K562 (cell line): Measurements from ENCODE around the gene ACSS2. TPM values are rescaled to one million over a fixed set of nuclear protein-coding genes. Genes with fewer than 3 reads are reported as not detected.

Source experiments
- ETV1 ChIP-seq: fragments of 450-650 bp; conservative IDR thresholded peaks from 2 replicates; pipeline ENCODE4 v1.6.1; 2016; ENCODE audit warnings: missing genetic modification characterization, control low read depth, low read depth, missing compliant biosample characterization
- HLTF ChIP-seq: fragments of 450-650 bp; IDR thresholded peaks from 2 replicates; pipeline ENCODE4 v1.6.1; 2016
- MBD2 ChIP-seq: sonication (generic); IDR thresholded peaks from 2 replicates; pipeline ENCODE4 v1.6.1; 2016; ENCODE audit warnings: low read depth, borderline replicate concordance
- RAD21 ChIP-seq, 2 experiments: fragments of 250-450 bp in 1 of 2; fragments of 450-650 bp in 1 of 2; sonication (Bioruptor Pico) in 1 of 2; formaldehyde crosslinking in 1 of 2; IDR thresholded peaks in 1 of 2; conservative IDR thresholded peaks in 1 of 2; 2 replicates each; pipeline versions ENCODE4 v1.4.0 to v1.8.0; 2020 to 2022; ENCODE audit warnings: mild to moderate bottlenecking in 2 of 2, moderate library complexity in 1 of 2
- SAFB ChIP-seq: fragments of 200-400 bp; formaldehyde crosslinking; IDR thresholded peaks from 2 replicates; pipeline ENCODE4 v1.6.1; 2017; ENCODE audit warnings: low read depth, low read length, borderline replicate concordance
- ZKSCAN1 ChIP-seq: fragments of 150-350 bp; IDR thresholded peaks from 2 replicates; pipeline ENCODE4 v1.6.1; 2016; ENCODE audit warnings: low read depth, low read length
- ZNF277 ChIP-seq: fragments of 250-450 bp; sonication (Bioruptor Pico); IDR thresholded peaks from 2 replicates; pipeline ENCODE4 v1.8.0; 2022; ENCODE audit warnings: inconsistent platforms, mild to moderate bottlenecking, moderate library complexity, borderline replicate concordance
- ZNF586 ChIP-seq: fragments of 450-650 bp; formaldehyde crosslinking; conservative IDR thresholded peaks from 2 replicates; pipeline ENCODE4 v1.4.0; 2020; ENCODE audit warnings: mild to moderate bottlenecking, moderate library complexity
- polyA plus RNA-seq, 8 experiments: library from polyadenylated mRNA; depleted of rRNA in 4 of 8; stranded (reverse) in 5 of 8; unstranded in 3 of 8; fragments of >200 nt; fragmentation: Nextera tagmentation in 2 of 8; fragmentation: Illumina TruSeq in 1 of 8; extraction: Ambion mirVana in 2 of 8; extraction: Trizol in 1 of 8; gene quantifications; 2 replicates each; pipeline versions ENCODE4 v1.2.1 to v1.2.3, GENCODE V29; 2011 to 2014; ENCODE audit warnings: inconsistent platforms in 1 of 8, missing spikeins in 1 of 8
- total RNA-seq, 7 experiments: library from RNA; depleted of rRNA in 6 of 7; stranded (reverse); fragments of >200 nt in 6 of 7; fragmentation: Illumina TruSeq in 2 of 7; extraction: Trizol in 2 of 7; gene quantifications; 2 replicates each; pipeline versions ENCODE4 v1.2.1 to v1.2.3, GENCODE V29; 2011 to 2021; ENCODE audit warnings: low replicate concordance in 1 of 7
- TF ChIP-seq, protein P1 (sequence below): sonication (generic); formaldehyde crosslinking; IDR thresholded peaks from 2 replicates; pipeline ENCODE4 v1.8.0; 2023; ENCODE audit warnings: mild to moderate bottlenecking, missing genetic modification reagents
- TF ChIP-seq, protein P2 (sequence below): fragments of 450-650 bp; IDR thresholded peaks from 2 replicates; pipeline ENCODE4 v1.6.1; 2016; ENCODE audit warnings: mild to moderate bottlenecking, moderate library complexity

Gene ACSS2
- total and polyA plus RNA-seq, 9 of the 15 experiments (the other 6 are each of a cell fraction or from before 2014, with no cell fraction given), result 21.9 to 246 (median 66.2) TPM

DNA sequence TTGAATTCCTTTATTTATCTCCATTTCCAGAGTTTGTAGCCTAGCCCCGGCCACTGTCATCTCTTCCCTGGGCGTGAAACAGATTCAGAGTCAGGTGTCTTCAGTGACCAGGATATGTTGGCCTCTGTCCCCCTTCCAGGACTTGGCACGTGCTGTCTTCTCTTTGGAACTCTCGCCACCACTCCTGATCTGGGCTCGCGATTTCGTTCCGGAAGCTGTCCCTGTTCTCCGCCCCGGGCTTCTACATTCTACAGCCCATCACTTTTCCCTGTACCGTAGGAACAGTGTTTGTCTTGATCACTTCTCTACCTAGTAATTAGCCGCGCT, 78.5 kb downstream of the ACSS2 start (continued):
- TF ChIP-seq ETV1 (tag) (peak; percentile 36), ZNF586 (CRISPR knock-in tag) (no peak), HLTF (no peak), ZKSCAN1 (no peak), RAD21 (CRISPR knock-in tag; conservative IDR thresholded peaks at IDR 0.05 in 1 of 2, IDR thresholded peaks at IDR 0.05 in 1 of 2) (0 out of 4 replicates have a peak, but pooled peaks of 1 of the 2 experiments have one; percentile 10), MBD2 (no peak), ZNF277 (no peak), SAFB (no peak)
- TF ChIP-seq, protein P1, sequence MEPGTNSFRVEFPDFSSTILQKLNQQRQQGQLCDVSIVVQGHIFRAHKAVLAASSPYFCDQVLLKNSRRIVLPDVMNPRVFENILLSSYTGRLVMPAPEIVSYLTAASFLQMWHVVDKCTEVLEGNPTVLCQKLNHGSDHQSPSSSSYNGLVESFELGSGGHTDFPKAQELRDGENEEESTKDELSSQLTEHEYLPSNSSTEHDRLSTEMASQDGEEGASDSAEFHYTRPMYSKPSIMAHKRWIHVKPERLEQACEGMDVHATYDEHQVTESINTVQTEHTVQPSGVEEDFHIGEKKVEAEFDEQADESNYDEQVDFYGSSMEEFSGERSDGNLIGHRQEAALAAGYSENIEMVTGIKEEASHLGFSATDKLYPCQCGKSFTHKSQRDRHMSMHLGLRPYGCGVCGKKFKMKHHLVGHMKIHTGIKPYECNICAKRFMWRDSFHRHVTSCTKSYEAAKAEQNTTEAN (CRISPR knock-in tag), result no peak
- TF ChIP-seq, protein P2, sequence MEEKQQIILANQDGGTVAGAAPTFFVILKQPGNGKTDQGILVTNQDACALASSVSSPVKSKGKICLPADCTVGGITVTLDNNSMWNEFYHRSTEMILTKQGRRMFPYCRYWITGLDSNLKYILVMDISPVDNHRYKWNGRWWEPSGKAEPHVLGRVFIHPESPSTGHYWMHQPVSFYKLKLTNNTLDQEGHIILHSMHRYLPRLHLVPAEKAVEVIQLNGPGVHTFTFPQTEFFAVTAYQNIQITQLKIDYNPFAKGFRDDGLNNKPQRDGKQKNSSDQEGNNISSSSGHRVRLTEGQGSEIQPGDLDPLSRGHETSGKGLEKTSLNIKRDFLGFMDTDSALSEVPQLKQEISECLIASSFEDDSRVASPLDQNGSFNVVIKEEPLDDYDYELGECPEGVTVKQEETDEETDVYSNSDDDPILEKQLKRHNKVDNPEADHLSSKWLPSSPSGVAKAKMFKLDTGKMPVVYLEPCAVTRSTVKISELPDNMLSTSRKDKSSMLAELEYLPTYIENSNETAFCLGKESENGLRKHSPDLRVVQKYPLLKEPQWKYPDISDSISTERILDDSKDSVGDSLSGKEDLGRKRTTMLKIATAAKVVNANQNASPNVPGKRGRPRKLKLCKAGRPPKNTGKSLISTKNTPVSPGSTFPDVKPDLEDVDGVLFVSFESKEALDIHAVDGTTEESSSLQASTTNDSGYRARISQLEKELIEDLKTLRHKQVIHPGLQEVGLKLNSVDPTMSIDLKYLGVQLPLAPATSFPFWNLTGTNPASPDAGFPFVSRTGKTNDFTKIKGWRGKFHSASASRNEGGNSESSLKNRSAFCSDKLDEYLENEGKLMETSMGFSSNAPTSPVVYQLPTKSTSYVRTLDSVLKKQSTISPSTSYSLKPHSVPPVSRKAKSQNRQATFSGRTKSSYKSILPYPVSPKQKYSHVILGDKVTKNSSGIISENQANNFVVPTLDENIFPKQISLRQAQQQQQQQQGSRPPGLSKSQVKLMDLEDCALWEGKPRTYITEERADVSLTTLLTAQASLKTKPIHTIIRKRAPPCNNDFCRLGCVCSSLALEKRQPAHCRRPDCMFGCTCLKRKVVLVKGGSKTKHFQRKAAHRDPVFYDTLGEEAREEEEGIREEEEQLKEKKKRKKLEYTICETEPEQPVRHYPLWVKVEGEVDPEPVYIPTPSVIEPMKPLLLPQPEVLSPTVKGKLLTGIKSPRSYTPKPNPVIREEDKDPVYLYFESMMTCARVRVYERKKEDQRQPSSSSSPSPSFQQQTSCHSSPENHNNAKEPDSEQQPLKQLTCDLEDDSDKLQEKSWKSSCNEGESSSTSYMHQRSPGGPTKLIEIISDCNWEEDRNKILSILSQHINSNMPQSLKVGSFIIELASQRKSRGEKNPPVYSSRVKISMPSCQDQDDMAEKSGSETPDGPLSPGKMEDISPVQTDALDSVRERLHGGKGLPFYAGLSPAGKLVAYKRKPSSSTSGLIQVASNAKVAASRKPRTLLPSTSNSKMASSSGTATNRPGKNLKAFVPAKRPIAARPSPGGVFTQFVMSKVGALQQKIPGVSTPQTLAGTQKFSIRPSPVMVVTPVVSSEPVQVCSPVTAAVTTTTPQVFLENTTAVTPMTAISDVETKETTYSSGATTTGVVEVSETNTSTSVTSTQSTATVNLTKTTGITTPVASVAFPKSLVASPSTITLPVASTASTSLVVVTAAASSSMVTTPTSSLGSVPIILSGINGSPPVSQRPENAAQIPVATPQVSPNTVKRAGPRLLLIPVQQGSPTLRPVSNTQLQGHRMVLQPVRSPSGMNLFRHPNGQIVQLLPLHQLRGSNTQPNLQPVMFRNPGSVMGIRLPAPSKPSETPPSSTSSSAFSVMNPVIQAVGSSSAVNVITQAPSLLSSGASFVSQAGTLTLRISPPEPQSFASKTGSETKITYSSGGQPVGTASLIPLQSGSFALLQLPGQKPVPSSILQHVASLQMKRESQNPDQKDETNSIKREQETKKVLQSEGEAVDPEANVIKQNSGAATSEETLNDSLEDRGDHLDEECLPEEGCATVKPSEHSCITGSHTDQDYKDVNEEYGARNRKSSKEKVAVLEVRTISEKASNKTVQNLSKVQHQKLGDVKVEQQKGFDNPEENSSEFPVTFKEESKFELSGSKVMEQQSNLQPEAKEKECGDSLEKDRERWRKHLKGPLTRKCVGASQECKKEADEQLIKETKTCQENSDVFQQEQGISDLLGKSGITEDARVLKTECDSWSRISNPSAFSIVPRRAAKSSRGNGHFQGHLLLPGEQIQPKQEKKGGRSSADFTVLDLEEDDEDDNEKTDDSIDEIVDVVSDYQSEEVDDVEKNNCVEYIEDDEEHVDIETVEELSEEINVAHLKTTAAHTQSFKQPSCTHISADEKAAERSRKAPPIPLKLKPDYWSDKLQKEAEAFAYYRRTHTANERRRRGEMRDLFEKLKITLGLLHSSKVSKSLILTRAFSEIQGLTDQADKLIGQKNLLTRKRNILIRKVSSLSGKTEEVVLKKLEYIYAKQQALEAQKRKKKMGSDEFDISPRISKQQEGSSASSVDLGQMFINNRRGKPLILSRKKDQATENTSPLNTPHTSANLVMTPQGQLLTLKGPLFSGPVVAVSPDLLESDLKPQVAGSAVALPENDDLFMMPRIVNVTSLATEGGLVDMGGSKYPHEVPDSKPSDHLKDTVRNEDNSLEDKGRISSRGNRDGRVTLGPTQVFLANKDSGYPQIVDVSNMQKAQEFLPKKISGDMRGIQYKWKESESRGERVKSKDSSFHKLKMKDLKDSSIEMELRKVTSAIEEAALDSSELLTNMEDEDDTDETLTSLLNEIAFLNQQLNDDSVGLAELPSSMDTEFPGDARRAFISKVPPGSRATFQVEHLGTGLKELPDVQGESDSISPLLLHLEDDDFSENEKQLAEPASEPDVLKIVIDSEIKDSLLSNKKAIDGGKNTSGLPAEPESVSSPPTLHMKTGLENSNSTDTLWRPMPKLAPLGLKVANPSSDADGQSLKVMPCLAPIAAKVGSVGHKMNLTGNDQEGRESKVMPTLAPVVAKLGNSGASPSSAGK, result peak; percentile 64
